ENCODE measurements around the gene GSTO2. TPM values are rescaled to one million over a fixed set of nuclear protein-coding genes. Genes with fewer than 3 reads are reported as not detected.

The GSTO2 gene
- total RNA-seq, 1 donor: 2.2 TPM

DNA sequence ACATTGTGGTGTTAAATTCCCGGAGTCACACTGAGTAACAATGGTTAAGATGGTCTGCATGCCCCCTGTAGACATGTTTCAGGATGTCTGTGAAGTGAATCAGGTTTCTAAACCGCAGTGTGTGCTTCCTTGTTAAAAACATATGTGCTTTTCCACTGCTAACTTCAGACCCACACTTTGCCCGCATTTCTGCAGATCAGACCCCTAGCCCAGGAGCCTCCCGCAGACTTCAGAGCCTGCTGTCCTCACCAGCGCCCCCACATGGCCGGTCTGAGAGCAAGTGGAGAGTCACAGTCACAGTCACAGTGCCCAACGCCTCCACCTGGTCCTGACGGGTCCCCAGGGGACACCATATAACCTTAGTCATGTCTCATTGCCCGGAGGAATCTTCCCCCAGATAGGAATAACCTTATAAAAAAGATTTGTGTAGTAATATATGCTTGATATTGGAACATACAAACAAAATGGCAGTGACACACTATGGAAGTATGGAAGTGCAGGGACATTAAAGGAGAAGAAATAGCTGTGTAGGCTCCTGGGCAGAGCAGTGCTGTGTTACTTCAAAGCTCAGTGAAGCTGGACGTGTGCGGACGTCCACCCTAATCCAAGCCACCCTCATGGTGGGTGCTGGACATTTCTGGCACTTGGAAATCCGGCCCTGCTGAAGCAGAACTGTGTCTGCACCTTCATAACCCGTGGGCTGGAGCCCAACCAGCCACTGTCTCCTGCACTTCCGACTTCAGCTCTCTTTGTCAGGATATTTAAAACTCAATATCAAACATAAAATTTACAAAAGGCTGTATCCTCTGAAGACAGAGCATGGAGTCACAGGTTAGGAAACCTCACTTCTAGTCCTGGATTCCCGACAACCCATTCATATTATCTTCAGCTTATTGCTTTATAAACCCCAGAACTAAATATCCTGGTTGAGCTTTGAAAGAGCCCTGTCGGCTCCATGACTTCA, 29.0 kb downstream of the GSTO2 start:
- Histone ChIP-seq H3K36me3 (ENCODE audit: insufficient read depth, low read length) (no peaks in the 10 kb centered on the region), H3K27ac (ENCODE audit: low read depth, low read length) (peak overlapping the region; percentile 99), H3K79me2 (ENCODE audit: insufficient read depth, low read length) (no peaks in the 10 kb centered on the region), H3K4me3 (ENCODE audit: insufficient read depth, low read length) (no peak overlapping the region), H3K27me3 (ENCODE audit: insufficient read depth, low read length) (no peaks in the 10 kb centered on the region), H3K4me1 (ENCODE audit: insufficient read depth, low read length) (peaks cover 45% of the 10 kb centered on the region), H4K20me1 (ENCODE audit: insufficient read depth, low read length) (no peaks in the 10 kb centered on the region), H3K9me3 (ENCODE audit: low read depth, low read length) (no peaks in the 10 kb centered on the region), H3K4me2 (ENCODE audit: insufficient read depth, low read length) (no peak overlapping the region), H2AFZ (ENCODE audit: low read length) (no peak overlapping the region)
- TF ChIP-seq, protein P1, sequence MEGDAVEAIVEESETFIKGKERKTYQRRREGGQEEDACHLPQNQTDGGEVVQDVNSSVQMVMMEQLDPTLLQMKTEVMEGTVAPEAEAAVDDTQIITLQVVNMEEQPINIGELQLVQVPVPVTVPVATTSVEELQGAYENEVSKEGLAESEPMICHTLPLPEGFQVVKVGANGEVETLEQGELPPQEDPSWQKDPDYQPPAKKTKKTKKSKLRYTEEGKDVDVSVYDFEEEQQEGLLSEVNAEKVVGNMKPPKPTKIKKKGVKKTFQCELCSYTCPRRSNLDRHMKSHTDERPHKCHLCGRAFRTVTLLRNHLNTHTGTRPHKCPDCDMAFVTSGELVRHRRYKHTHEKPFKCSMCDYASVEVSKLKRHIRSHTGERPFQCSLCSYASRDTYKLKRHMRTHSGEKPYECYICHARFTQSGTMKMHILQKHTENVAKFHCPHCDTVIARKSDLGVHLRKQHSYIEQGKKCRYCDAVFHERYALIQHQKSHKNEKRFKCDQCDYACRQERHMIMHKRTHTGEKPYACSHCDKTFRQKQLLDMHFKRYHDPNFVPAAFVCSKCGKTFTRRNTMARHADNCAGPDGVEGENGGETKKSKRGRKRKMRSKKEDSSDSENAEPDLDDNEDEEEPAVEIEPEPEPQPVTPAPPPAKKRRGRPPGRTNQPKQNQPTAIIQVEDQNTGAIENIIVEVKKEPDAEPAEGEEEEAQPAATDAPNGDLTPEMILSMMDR (IDR thresholded peaks at IDR 0.05; ENCODE audit: extremely low read depth, low read depth, low read length): peak; percentile 74
- DNase-seq (ENCODE audit: insufficient read length, low spot score, missing footprints): no peak

GRCh38 chr10:104299031-104299904, 30.3 kb downstream of the GSTO2 start:
- no peak overlapping the region for H2AFZ ChIP-seq (ENCODE audit: low read length)
- peak overlapping the region; percentile 20 for H3K4me3 ChIP-seq (ENCODE audit: insufficient read depth, low read length)
- peak overlapping the region; percentile 99 for H3K27ac ChIP-seq (ENCODE audit: low read depth, low read length)

GRCh38 chr10:104300002-104300735, 31.2 kb downstream of the GSTO2 start:
- H2AFZ ChIP-seq (ENCODE audit: low read length): no peak overlapping the region
- peak overlapping the region; percentile 77 for H3K4me2 ChIP-seq (ENCODE audit: insufficient read depth, low read length)
- peaks cover 41% of the 10 kb centered on the region for H3K4me1 ChIP-seq (ENCODE audit: insufficient read depth, low read length)

More at GRCh38 chr10:104299031-104299904, 30.3 kb downstream of the GSTO2 start:
- Histone ChIP-seq H4K20me1 (ENCODE audit: insufficient read depth, low read length) (no peaks in the 10 kb centered on the region), H3K79me2 (ENCODE audit: insufficient read depth, low read length) (no peaks in the 10 kb centered on the region), H3K9me3 (ENCODE audit: low read depth, low read length) (no peaks in the 10 kb centered on the region), H3K36me3 (ENCODE audit: insufficient read depth, low read length) (no peaks in the 10 kb centered on the region), H3K4me2 (ENCODE audit: insufficient read depth, low read length) (peak overlapping the region; percentile 77), H3K4me1 (ENCODE audit: insufficient read depth, low read length) (peaks cover 41% of the 10 kb centered on the region), H3K27me3 (ENCODE audit: insufficient read depth, low read length) (no peaks in the 10 kb centered on the region)
- DNase-seq (ENCODE audit: insufficient read length, low spot score, missing footprints): no peak
- TF ChIP-seq, protein P1 (IDR thresholded peaks at IDR 0.05; ENCODE audit: extremely low read depth, low read depth, low read length): no peak

More at GRCh38 chr10:104300002-104300735, 31.2 kb downstream of the GSTO2 start:
- Histone ChIP-seq H4K20me1 (ENCODE audit: insufficient read depth, low read length) (no peaks in the 10 kb centered on the region), H3K9me3 (ENCODE audit: low read depth, low read length) (no peaks in the 10 kb centered on the region), H3K27ac (ENCODE audit: low read depth, low read length) (peak overlapping the region; percentile 99), H3K36me3 (ENCODE audit: insufficient read depth, low read length) (no peaks in the 10 kb centered on the region), H3K79me2 (ENCODE audit: insufficient read depth, low read length) (no peaks in the 10 kb centered on the region), H3K4me3 (ENCODE audit: insufficient read depth, low read length) (peak overlapping the region; percentile 36), H3K27me3 (ENCODE audit: insufficient read depth, low read length) (no peaks in the 10 kb centered on the region)
- peak; percentile 81 for DNase-seq (ENCODE audit: insufficient read length, low spot score, missing footprints)
- TF ChIP-seq, protein P1 (IDR thresholded peaks at IDR 0.05; ENCODE audit: extremely low read depth, low read depth, low read length): no peak

Data from osteoblast (primary cell).